T follicular helper cell (primary cell): ENCODE measurements around the gene RTTN.

ENCODE experiments used
- DNase-seq: peaks from one replicate; pipeline ENCODE4 v3.0.0-alpha.2; 2020; ENCODE audit warnings: low read depth

Gene RTTN

DNA sequence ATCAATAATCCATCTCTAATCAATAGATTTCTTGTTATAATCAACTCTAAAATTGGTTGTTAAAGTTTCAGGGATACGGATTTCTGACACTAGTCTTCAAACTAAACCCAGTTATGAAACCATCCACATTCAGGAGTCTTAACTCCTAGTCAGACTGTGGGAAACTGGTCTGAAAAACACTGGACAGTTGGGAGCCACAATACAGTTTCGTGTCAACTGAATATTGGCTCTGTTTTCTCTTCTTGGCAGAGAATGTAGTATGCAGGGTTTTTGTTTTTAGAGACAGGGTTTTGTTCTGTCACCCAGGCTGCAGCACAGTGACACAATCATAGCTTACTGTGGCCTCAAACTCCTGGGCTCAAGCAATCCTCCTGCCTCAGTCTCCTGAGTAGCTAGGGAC is 123.1 kb downstream of the RTTN start:
- DNase-seq, result no peak

DNA sequence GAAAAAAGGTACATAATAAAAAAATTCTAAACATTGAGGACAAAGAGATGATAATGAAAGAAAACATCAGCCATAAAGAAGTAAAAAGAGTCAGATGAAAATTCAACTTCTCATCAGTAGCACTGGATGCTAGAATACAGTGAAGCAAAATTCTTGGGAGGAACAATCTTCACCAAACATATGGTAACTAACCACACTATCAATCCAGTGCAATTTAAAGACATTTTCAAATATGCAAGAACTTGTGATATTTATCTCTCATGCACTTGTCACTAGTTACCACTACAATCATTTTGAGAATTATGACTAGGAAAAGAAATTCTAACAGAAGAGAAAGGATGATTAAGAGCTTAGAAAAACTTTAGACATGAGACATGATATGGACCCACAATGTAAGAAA is 127.4 kb downstream of the RTTN start:
- no peak for DNase-seq

DNA sequence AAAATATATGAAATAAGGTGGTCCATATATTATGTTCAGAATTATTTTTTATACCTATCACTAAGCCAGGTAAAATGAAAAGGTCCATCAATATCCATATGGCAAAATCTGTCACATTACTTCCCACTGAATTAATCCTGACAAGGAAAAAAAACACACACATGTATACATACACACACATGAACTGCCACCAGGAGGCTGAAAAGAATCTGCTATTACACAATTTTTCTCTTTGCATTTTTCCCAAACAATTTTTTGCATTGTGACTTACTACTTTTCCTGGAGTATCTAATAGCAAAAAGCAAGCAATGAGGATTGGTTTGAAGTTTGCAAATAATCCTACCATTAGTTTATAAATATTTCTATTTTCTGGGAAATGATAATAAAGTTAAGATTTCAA is 129.6 kb downstream of the RTTN start:
- no peak for DNase-seq

DNA sequence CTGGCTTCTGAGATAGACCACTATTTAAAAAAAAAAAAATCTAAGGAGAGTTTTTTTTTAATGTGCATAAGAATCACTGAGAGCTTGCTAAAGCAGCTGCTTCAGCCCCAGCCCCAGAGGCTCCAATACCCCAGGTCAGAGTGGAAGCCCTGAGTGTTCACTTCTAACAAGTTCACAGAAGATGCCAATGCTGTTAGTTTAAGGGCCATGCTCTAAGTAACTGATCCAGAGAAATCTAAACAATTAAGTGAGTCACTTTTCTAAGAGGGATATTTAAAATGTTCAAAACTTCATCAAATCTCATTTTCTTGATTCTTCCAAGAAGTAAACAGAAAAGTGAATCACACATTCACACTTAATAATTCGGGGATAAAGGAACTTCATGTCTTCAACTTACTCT is 131.4 kb downstream of the RTTN start:
- DNase-seq, result no peak

DNA sequence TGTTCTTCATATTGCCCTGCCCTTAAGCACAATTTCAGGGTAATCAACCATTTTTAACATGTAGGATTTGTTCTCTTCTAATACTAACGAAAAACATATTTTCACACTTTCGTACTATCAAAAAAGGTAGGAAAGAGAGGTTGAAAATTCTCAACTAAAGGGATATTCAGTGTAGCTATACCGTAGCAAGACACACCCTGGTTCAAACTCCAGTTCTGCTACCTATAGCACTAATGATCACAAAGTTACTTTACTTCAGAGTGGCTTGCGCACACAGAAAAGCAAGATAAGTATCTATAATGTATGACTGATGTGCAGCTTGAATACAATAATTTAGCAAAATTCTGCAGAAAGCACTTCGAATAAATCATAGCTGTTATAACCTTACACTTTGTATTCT is 132.1 kb downstream of the RTTN start:
- DNase-seq, result no peak

DNA sequence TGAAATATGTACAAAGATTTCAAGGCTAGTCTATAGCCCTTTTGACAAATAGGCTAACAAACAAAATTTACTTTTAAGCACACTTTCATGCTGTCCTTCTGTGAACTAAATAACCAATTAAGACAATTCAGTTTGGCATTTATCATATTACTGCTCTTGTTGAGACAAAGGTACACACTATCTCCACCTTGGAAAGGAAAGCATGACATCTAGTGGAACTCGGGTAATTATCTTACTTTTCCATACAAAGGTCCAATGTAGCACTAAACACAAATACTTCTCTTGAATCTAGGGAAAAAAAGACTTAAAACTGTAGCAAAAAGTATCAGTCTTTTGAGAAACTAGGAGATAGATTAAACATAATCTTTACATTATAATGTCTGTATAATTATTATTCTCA is 132.8 kb downstream of the RTTN start:
- DNase-seq, result no peak

DNA sequence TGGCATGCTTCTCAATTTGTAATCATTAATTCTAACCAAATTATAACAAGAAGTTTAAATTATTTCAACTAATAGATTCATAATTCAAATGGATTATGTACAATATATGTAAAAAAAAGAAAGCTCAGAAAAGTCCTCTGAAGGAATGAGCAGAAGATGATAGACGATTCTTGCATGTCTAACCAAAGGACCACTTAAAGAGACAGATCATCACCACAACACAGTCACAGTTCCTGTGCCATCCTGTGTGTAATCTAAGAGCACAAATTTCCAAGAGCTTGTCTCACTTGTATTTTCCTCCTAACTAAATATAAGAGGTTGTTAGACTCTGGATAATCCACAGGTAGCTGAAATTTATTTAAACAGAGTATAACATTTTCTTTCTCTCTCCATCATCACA is 135.5 kb downstream of the RTTN start:
- no peak for DNase-seq

DNA sequence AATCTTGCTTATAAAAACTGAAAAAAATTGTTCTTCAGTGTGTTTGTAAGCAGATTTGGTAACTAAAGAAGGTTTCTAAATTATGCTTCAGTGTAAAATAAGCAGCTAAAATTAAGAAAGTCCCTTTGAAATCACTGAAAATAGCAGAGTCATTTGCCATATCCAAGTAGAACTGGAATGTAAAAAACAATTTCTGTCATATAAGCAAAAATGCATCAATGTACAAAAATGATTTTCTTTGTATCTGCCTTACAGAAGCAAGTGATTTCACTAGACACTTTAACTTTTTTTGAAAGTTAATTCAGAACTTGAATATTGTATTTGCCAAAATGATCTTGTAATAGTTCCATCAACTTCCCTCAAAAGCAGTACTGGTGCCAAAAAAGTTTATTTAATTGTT is 136.1 kb downstream of the RTTN start:
- DNase-seq, result no peak

DNA sequence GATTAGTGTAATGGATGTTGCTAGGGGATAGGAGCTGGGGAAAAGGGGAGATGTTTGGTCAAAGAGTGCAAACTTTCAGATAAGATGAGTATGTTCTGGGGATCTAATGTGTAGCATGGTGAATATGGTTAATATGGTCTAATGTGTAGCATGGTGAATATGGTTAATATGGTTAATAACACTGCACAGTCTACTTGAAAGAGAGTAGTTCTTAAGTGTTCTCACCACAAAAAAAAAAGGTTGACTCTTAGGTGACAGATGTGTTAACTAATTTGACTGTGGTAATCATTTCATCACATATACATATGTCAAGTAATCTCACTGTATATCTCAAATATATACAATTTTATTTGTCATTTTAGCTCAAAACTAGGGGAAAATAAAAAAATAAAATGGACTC is 136.5 kb downstream of the RTTN start:
- no peak for DNase-seq

DNA sequence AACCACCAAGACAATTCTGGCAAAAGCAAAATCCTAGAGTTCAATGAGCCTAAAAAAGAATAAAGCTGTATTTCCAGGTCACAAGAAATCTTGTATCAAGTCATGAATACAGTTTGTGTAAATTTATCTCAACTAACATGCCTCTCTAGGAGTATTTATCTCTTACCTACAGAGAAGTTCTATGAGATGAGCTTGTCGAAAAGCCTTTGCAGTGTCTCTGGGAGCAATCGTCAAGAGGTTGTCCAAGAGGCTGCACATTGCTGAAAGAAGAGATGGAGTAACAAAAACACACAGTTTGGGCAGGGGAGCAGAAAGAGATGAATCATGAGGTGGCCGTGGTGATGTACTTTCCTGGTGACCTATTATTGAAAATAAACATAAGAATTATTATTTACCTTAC is 145.8 kb downstream of the RTTN start:
- no peak for DNase-seq

DNA sequence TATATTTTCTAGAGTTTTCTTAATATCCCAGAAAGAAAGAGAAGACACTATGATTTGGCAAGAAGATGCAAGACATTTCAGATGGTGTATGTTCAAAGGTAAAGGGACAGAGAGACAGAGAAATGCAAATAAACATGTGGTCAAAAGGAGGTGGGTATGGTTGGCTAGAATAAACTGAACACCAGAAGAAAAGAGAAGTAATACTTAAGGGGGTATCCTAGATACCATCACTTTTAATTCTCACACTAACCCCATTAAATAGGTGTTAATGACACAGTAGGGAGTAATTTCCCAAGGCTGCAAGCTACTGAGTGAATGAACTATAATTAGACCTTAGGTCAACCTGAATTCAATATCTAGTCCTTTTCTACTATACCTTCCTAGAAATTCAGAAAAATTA is 146.6 kb downstream of the RTTN start:
- DNase-seq, result no peak

DNA sequence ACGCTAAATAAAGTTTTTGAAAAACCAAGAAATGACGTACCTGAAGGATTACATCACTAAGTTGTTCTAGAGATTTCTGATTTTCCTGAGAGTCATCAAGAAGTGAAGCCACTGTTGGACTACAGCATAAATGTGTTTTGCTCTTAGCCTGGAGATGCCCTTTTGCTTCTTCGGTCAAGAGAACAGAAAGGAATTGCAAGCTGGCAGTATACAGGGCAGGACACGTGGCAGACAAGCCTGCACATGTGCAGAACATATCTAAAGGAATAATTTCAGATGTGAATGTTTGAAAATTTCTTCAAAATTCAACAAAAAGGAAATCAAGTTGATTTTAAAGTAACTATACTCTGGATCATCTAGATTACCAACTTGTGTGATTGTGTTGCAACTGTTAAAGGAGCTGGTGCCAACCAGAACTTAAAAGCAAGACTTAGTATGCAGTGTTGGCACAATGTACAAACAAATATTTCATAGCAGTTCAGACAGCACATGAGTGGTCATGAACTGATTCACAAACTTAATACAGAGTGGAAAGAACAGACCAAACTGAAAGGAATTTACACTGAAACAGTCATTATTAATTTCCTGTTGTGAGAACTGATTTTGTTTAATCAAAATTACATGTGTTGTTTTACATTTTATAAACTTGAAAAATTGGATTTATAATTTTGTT is 157.4 kb downstream of the RTTN start:
- no peak for DNase-seq

DNA sequence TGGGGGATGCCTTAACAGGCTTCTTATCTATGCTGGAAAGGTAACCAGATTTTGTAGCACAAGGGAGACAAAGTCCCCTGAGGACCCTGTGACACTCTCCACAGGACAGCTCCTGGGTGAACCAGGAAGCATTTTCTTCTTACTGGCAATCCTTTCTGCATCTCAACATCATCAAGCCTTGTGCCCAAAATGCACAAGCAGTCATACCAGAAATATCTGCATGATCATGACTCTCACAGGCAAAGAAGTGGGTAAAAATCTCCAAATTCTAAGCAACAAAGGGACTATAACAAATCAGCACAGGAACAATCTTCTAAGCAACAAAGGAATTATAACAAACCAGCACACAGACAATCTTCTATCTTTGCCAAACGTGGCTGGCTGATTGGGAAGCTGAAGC is 158.7 kb downstream of the RTTN start:
- DNase-seq, result no peak

DNA sequence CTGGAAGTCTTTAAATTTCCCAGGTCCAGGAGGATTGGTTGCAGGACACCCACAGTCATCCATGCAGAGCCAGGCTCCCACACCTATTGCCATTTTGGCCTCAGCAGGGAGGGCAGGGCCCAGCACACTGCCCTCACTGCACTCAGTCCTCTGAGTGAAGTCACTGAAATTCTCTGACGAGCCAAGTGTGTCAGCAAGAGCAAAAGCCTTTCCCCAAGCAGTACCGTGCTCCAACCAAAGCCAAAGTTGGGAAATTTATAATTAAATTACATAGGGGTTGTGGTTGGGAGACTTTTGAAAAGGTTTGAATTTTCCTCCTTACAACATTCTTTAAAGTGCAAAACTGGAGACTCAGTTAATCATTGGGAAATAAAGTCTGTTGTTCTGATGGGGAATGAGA is 159.3 kb downstream of the RTTN start:
- DNase-seq, result no peak

DNA sequence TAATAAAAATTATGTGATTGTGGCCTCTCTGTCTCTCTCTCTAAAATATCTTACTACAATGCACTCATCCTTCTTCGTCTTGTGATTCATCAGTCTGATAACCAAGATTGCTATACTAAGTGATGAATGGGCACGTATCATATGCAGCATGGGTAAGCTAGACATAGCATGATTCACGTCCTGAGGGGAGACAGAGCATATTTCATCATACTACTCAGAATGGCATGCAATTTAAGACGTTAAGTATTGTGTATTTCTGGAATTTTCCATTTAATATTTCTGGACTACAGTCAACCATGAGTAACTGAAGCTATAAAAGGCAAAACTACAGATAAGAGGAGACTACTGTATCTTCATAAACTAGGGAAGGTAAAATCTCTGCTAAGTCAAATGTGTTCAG is 160.9 kb downstream of the RTTN start:
- DNase-seq, result no peak

DNA sequence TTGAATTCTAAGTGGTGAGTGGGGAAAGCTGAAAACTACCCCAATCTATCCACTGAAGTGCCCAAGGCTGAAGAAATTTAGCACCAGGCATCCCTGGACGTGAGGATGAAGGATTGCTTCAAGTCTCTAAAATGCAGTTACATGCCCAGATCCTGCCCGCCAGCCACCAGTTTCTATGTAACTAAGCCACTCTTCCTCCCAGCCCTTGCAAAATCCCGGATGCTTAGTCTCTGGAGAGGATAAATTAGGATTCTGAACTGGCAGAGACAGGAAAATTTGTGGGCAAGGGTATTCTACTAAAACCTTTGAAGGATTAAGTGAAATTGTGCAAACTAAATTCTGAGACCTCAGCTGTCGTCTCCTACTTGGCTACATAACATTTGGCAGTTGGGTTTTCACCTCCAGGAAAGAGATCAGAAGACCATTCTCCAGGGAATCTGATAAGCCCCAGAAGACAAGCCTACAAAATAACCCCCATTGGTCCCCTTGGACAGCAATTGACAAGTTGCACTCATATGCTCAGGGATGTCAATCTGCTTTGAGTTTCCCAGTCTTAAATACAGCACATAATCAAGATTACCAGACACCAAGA is 163.9 kb downstream of the RTTN start:
- no peak for DNase-seq

DNA sequence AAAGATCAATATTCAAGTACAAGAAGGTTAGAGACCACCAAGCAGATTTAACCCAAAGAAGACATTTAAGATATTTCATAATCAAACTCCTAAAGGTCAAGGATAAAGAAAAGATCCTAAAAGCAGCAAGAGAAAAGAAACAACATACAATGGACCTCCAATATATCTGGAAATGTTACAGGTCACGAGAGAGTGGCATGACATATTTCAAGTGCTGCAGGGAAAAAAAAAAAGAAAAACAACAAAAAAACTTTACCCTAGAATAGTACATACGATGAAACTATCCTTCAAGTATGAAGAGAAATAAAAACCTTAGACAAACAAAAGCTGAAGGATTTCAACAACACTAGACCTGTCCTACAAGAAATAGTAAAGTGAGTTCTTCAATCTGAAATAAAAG is 166.3 kb downstream of the RTTN start:
- DNase-seq, result no peak

DNA sequence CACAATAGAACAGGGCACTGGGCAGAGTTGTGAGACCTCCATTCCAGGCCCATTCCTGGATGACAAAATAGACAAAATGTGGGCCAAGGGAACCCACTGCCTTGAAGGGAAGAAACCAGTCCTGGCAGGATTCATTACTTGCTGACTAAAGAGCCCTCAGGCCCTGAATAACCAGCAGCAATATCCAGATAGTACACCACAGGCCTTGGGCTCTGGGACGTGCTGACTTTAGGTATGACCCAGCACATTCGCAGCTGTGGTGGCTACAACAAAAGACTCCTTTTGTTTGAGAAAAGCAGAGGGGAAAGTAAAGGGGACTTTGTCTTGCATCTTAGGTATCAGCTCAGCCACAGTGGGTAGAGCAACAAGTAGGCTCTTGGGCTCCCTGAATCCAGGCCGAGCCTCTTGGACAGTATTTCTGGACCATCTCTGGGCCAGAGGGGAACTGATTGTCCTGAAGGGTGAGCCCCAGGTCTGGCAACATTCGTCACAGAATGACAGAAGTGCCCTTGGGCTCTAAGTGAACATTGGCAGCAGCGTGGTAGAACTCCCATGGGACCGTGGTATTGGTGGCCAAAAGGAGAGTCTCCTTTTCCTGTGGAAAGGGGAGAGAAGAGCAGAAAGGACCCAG is 167.9 kb downstream of the RTTN start:
- DNase-seq, result no peak

DNA sequence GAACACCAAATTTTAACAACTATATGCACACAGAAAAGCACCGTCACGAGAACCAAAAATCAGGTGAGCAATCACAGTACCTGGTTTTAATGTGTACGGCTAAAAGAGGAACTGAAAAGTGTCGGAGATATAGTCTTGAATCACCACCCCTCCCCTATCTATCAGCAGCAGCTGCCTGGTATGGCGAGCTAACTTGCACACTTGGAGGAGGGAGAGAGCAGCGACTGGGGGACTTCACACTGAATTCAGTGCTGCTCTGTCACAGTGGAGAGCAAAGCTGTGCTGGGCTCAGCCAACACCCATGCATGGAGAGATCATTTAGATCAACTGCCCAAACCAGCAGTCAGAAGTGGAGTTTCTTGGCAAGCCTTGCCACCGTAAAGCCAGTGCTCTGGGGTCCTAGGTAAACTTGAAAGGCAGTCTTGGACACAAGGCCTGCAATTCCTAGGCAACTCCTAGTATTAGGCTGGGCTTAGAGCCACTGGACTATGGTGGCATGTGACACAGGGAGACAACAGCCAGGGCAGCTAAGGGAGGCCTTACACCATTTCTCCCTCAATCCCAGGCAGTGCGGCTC is 168.6 kb downstream of the RTTN start:
- DNase-seq, result no peak

DNA sequence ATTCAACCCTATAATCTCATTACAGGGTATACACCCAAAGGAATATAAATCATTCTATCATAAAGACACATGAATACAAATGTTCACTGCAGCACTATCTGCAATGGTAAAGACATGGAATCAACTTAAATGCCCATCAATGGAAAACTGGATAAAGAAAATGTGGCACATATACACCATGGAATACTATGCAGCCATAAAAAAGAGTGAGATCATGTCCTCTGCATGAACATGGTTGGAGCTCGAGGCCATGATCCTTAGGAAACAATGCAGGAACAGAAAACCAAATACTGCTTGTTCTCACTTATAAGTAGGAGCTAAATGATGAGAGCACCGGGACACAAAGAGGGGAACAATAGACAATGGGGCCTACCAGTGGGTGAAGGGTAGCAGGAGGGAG is 169.3 kb downstream of the RTTN start:
- DNase-seq, result no peak

DNA sequence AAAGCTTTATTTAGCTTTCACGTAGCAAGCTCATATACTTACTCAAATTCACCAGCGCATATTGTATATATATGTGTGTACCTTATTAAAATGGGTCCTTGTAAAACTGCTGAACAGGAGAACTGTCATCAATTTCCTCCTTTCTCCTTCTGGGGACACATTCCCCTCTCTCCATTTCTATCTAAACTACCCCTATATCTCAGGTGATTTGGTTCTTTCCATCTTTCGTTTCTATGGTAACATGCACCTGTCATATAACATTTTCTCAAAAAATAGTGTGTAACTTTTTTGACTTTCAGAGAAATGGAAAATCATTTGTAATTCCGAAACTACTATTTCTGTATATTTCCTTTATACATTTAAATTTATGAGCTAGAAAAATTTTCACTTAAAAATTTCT is 174.3 kb downstream of the RTTN start:
- no peak for DNase-seq

DNA sequence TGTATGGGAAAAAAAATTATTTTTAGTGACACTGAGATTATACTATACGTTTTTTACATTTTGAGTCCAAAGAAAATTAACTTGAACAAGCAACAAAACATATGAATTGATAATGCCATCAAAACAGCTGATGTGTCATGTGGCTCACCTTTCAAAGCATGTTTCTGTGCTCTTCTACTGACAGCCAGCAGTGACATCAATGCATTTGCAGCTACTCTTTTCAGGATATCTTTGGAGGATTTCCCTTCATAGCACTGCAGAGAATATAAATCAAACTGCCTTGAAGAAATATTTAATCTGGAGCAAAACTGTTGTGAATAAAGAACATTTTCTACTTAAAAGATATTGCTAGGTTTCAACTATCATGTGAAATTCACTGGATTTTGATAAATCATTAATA is 174.8 kb downstream of the RTTN start:
- no peak for DNase-seq

DNA sequence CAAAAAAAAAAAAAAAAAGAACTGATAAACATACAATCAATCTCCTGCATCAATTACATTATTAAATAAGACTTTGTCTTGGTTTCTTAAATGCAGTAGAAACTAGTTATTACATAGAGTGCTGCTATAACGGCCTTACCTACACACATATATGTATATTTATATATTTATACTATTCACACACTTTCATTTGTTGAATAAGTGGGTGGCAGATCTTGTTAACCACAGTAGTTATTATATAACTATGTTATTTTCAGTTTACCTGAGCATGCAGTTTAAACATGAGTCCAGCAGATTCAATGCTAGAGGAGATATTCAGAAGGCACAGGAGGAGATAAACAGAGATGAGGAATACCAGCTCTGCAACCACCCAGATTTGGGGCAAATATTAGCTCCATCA is 176.3 kb downstream of the RTTN start:
- DNase-seq, result no peak

DNA sequence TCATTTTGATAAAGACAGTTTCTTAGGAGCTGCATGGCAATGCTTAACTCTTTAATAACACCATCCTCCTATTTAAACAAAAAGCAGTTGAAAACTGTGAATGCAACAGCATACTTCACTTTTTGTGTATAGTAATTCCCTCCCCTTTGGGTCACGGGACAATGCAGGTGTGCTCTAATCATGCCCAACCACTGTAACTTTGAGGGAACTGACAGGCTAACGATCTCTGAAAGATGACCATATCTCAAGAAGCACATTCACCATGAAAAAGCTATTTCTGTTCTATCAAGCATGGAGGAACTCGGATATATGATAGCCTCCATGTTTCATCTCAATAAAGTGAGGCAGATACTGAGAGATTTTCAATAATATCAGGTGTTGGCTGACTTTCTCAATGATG is 176.8 kb downstream of the RTTN start:
- DNase-seq, result no peak
